Measurements from ENCODE around the gene BGN.

The BGN gene

GRCh38 chrX:153494541-153495361, at the start of gene BGN:
Gene BGN (plus strand): TSS chrX:153494980. CDS start chrX:153504632, 9,652 bp downstream.
- peak; percentile 63 for DNase-seq

GRCh38 chrX:153445106-153445855, 49.5 kb upstream of the BGN start:
- no peak for DNase-seq

- no peak for DNase-seq
Measured at GRCh38 chrX:153445856-153446635, 48.7 kb upstream of the BGN start, which contains the start of gene TREX2. Gene TREX2 (minus strand): TSS chrX:153446056. CDS start chrX:153445430, 626 bp downstream.

GRCh38 chrX:153446636-153446936, 48.2 kb upstream of the BGN start:
- no peak for DNase-seq

- no peak for DNase-seq
Measured at GRCh38 chrX:153446950-153447580, 47.7 kb upstream of the BGN start.

- no peak for DNase-seq
Measured at GRCh38 chrX:153447581-153447960, 47.2 kb upstream of the BGN start.

GRCh38 chrX:153448556-153449367, 46.0 kb upstream of the BGN start:
- no peak for DNase-seq

- no peak for DNase-seq
Measured at GRCh38 chrX:153449368-153450113, 45.2 kb upstream of the BGN start.

- no peak for DNase-seq
Measured at GRCh38 chrX:153450114-153450948, 44.4 kb upstream of the BGN start.

GRCh38 chrX:153450949-153451277, 43.9 kb upstream of the BGN start:
- no peak for DNase-seq

- no peak for DNase-seq
Measured at GRCh38 chrX:153454901-153455550, 39.8 kb upstream of the BGN start.

- no peak for DNase-seq
Measured at GRCh38 chrX:153455571-153455970, 39.2 kb upstream of the BGN start.

- DNase-seq, result no peak
Measured at GRCh38 chrX:153456161-153456560, 38.6 kb upstream of the BGN start.

GRCh38 chrX:153456704-153457103, 38.1 kb upstream of the BGN start:
- no peak for DNase-seq

GRCh38 chrX:153457136-153457825, 37.5 kb upstream of the BGN start:
- DNase-seq, result no peak

- no peak for DNase-seq
Measured at GRCh38 chrX:153457827-153458466, 36.8 kb upstream of the BGN start.

GRCh38 chrX:153458476-153458875, 36.3 kb upstream of the BGN start:
- no peak for DNase-seq

- peak; percentile 56 for DNase-seq
Measured at GRCh38 chrX:153459986-153460385, 34.8 kb upstream of the BGN start.

- peak; percentile 30 for DNase-seq
Measured at GRCh38 chrX:153460826-153461225, 34.0 kb upstream of the BGN start.

All from fibroblast of skin of right quadriceps (primary cell).